ENCODE measurements around the gene CLDN8. TPM values are rescaled to one million over a fixed set of nuclear protein-coding genes. Genes with fewer than 3 reads are reported as not detected.

Gene CLDN8
- total RNA-seq, result not detected

DNA sequence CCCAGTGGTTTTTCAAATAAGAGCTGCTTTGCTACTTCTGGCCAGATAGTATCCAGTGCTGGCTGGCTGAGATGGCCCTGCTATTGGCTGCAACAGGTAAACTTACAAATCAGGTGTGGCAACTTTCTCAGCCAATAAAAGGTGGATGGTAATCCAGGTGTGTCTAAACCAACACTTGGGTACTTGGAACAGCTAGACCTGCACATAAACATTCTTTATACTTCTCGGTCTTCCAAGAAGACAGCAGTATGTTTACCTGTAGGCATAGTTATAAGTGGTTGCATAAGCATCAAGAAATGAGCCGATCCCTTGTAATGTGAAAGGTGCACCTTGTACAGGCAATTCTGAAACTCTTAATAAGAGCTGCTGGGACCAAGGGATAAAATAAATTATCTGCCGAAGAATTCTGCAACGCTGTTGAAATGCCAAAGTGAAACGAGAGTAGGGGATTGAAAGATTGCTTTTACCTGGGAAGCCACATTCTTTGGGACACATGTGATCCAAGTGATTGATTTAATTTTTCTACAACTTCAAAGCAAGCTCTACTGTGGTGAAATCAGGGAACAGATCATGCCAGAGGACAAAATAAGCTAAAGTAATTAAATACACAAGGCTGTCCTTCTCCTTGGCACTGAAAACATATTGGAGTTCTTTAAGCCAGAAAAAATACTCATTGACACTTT, at the start of gene CLDN8:
Gene CLDN8 (minus strand): TSS at position 57 of the 683 bp plus-strand sequence. CDS start 172 bp downstream, outside the sequence.
- Mint-ChIP-seq H3K4me3 (no peak within 1 kb of the TSS), H3K4me1 (ENCODE audit: low read depth) (no peaks in the 10 kb centered on the region), H3K36me3 (ENCODE audit: insufficient read depth) (no peaks in the 10 kb centered on the region), H3K27me3 (ENCODE audit: low read depth) (no peaks in the 10 kb centered on the region), H3K9me3 (no peaks in the 10 kb centered on the region)
- no peak for DNase-seq
- ATAC-seq, result no peak

GRCh38 chr21:30257773-30258172, 41.9 kb upstream of the CLDN8 start:
- no peak for ATAC-seq
- Mint-ChIP-seq H3K36me3 (ENCODE audit: insufficient read depth) (no peaks in the 10 kb centered on the region), H3K9me3 (peaks cover 11% of the 10 kb centered on the region), H3K27me3 (ENCODE audit: low read depth) (no peaks in the 10 kb centered on the region), H3K4me3 (no peak overlapping the region), H3K4me1 (ENCODE audit: low read depth) (no peaks in the 10 kb centered on the region)
- no peak for DNase-seq

DNA sequence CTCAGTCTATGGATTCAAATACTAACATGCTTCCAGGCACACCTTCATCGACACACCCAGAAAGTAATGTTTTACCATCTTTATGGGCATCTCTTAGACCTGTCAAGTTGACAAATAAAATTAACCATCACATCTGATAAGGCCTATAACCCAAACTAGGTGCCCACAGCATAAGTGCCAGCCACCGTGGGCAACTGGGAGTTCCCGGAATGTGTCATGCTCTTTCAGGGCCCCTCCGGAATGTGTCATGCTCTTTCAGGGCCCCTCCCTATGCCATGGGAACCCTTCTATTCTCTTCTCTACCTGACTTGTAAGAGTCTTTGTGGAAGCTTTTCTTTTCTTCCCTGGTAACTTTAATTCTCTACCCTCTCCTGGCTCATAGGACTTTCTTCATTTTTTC, 40.2 kb upstream of the CLDN8 start:
- no peak for ATAC-seq
- no peaks in the 10 kb centered on the region for H3K4me1 Mint-ChIP-seq (ENCODE audit: low read depth)
- peaks cover 11% of the 10 kb centered on the region for H3K9me3 Mint-ChIP-seq
- no peak overlapping the region for H3K4me3 Mint-ChIP-seq
- no peaks in the 10 kb centered on the region for H3K36me3 Mint-ChIP-seq (ENCODE audit: insufficient read depth)
- no peaks in the 10 kb centered on the region for H3K27me3 Mint-ChIP-seq (ENCODE audit: low read depth)
- no peak for DNase-seq

- DNase-seq (no peak), ATAC-seq (no peak)
- Mint-ChIP-seq H3K36me3 (ENCODE audit: insufficient read depth) (no peaks in the 10 kb centered on the region), H3K9me3 (peaks cover 11% of the 10 kb centered on the region), H3K4me1 (ENCODE audit: low read depth) (no peaks in the 10 kb centered on the region), H3K27me3 (ENCODE audit: low read depth) (no peaks in the 10 kb centered on the region), H3K4me3 (no peak overlapping the region)
These were observed 39.8 kb upstream of the CLDN8 start for GRCh38 chr21:30255679-30256078.

- ATAC-seq, result no peak
- Mint-ChIP-seq H3K27me3 (ENCODE audit: low read depth) (no peaks in the 10 kb centered on the region), H3K4me1 (ENCODE audit: low read depth) (no peaks in the 10 kb centered on the region)
These were observed 35.9 kb upstream of the CLDN8 start for GRCh38 chr21:30251781-30252180.

DNA sequence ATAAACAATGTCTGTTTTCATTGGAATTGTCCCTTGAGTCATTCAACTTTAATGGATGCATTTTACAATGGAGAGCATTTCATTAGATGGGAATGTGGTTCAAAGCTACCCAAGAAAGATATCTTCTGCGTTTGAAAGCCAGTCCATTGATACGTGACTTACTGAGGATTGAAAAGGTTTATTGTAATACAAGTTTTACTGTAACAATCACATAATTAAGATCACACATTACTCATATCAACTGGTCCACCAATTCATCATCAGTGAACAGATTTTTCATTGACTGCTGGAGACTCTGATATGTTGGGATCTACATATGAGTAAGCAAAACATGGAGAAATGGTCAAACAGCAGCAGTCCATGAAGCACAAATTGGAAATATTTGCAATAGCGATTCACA, 34.0 kb upstream of the CLDN8 start:
- DNase-seq (no peak), ATAC-seq (no peak)
- no peaks in the 10 kb centered on the region for H3K36me3 Mint-ChIP-seq (ENCODE audit: insufficient read depth)
- no peak overlapping the region for H3K4me3 Mint-ChIP-seq
- no peaks in the 10 kb centered on the region for H3K27me3 Mint-ChIP-seq (ENCODE audit: low read depth)
- peaks cover 12% of the 10 kb centered on the region for H3K9me3 Mint-ChIP-seq
- H3K4me1 Mint-ChIP-seq (ENCODE audit: low read depth), result no peaks in the 10 kb centered on the region

More at GRCh38 chr21:30251781-30252180, 35.9 kb upstream of the CLDN8 start:
- DNase-seq, result no peak
- Mint-ChIP-seq H3K9me3 (peaks cover 12% of the 10 kb centered on the region), H3K36me3 (ENCODE audit: insufficient read depth) (no peaks in the 10 kb centered on the region), H3K4me3 (no peak overlapping the region)

- no peak for DNase-seq
These were observed 32.9 kb upstream of the CLDN8 start for GRCh38 chr21:30248844-30249243.

GRCh38 chr21:30245061-30245460, 29.2 kb upstream of the CLDN8 start:
- no peaks in the 10 kb centered on the region for H3K36me3 Mint-ChIP-seq (ENCODE audit: insufficient read depth)
- peaks cover 2% of the 10 kb centered on the region for H3K9me3 Mint-ChIP-seq
- ATAC-seq, result no peak

More at GRCh38 chr21:30248844-30249243, 32.9 kb upstream of the CLDN8 start:
- Mint-ChIP-seq H3K27me3 (ENCODE audit: low read depth) (no peaks in the 10 kb centered on the region), H3K9me3 (peaks cover 12% of the 10 kb centered on the region), H3K4me3 (no peak overlapping the region), H3K36me3 (ENCODE audit: insufficient read depth) (no peaks in the 10 kb centered on the region), H3K4me1 (ENCODE audit: low read depth) (no peaks in the 10 kb centered on the region)
- ATAC-seq, result no peak

GRCh38 chr21:30243691-30244090, 27.8 kb upstream of the CLDN8 start:
- H3K36me3 Mint-ChIP-seq (ENCODE audit: insufficient read depth), result no peaks in the 10 kb centered on the region
- no peaks in the 10 kb centered on the region for H3K27me3 Mint-ChIP-seq (ENCODE audit: low read depth)
- no peaks in the 10 kb centered on the region for H3K4me1 Mint-ChIP-seq (ENCODE audit: low read depth)
- no peak for DNase-seq
- no peak for ATAC-seq
- no peak overlapping the region for H3K4me3 Mint-ChIP-seq
- H3K9me3 Mint-ChIP-seq, result no peaks in the 10 kb centered on the region

More at GRCh38 chr21:30245061-30245460, 29.2 kb upstream of the CLDN8 start:
- Mint-ChIP-seq H3K27me3 (ENCODE audit: low read depth) (no peaks in the 10 kb centered on the region), H3K4me1 (ENCODE audit: low read depth) (no peaks in the 10 kb centered on the region), H3K4me3 (no peak overlapping the region)
- DNase-seq, result no peak

- DNase-seq (no peak), ATAC-seq (no peak)
- Mint-ChIP-seq H3K4me3 (no peak overlapping the region), H3K27me3 (ENCODE audit: low read depth) (no peaks in the 10 kb centered on the region), H3K36me3 (ENCODE audit: insufficient read depth) (no peaks in the 10 kb centered on the region), H3K4me1 (ENCODE audit: low read depth) (no peaks in the 10 kb centered on the region), H3K9me3 (no peaks in the 10 kb centered on the region)
These were observed 24.8 kb upstream of the CLDN8 start for GRCh38 chr21:30240661-30241060.

- Mint-ChIP-seq H3K9me3 (no peaks in the 10 kb centered on the region), H3K4me1 (ENCODE audit: low read depth) (no peaks in the 10 kb centered on the region), H3K36me3 (ENCODE audit: insufficient read depth) (no peaks in the 10 kb centered on the region), H3K27me3 (ENCODE audit: low read depth) (no peaks in the 10 kb centered on the region), H3K4me3 (no peak overlapping the region)
- ATAC-seq (no peak), DNase-seq (no peak)
These were observed 22.3 kb upstream of the CLDN8 start for GRCh38 chr21:30238168-30238567.

DNA sequence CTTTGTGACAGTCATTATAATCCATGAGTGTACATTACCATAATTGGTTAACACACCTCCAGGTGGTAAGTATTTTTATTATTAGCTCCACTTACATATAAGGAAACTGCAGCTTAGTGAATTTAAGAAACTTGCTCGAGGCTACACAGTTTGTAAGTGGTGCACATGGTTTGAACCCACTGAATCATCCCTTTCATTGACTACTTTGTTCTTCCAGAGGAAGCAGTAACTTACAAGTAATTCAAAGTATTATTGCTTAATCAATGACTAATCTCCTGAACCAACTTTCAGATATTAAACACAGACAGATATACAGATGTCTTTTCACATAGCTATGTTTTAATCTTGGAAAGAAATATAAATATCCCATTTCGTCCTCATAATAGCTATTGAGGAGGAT, 18.7 kb upstream of the CLDN8 start:
- Mint-ChIP-seq H3K36me3 (ENCODE audit: insufficient read depth) (no peaks in the 10 kb centered on the region), H3K9me3 (no peaks in the 10 kb centered on the region), H3K4me1 (ENCODE audit: low read depth) (no peaks in the 10 kb centered on the region), H3K27me3 (ENCODE audit: low read depth) (no peaks in the 10 kb centered on the region), H3K4me3 (no peak overlapping the region)
- DNase-seq, result no peak
- ATAC-seq, result no peak

- no peaks in the 10 kb centered on the region for H3K9me3 Mint-ChIP-seq
- no peaks in the 10 kb centered on the region for H3K4me1 Mint-ChIP-seq (ENCODE audit: low read depth)
- H3K4me3 Mint-ChIP-seq, result no peak overlapping the region
- DNase-seq (no peak), ATAC-seq (no peak)
- H3K27me3 Mint-ChIP-seq (ENCODE audit: low read depth), result no peaks in the 10 kb centered on the region
- no peaks in the 10 kb centered on the region for H3K36me3 Mint-ChIP-seq (ENCODE audit: insufficient read depth)
These were observed 18.2 kb upstream of the CLDN8 start for GRCh38 chr21:30234050-30234449.

GRCh38 chr21:30233228-30234020, 17.5 kb upstream of the CLDN8 start:
- Mint-ChIP-seq H3K4me3 (no peak overlapping the region), H3K27me3 (ENCODE audit: low read depth) (no peaks in the 10 kb centered on the region), H3K36me3 (ENCODE audit: insufficient read depth) (no peaks in the 10 kb centered on the region), H3K4me1 (ENCODE audit: low read depth) (no peaks in the 10 kb centered on the region), H3K9me3 (no peaks in the 10 kb centered on the region)
- no peak for DNase-seq
- ATAC-seq, result no peak

DNA sequence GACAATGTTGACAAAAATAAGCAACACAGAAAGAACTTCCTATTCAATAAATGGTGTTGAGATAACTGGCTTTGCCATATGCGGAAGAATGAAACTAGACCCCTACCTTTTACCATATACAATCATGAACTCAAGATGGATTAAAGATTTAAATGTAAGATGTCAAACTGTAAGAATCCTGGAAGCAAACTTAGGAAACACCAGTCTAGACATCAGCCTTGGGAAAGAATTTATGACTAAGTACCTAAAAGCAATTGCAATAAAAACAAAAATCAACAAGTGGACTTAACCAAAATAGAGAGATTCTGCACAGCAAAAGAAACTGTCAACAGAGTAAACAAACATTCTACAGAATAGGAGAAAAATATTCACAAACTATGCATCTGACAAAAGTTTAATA, 16.1 kb upstream of the CLDN8 start:
- no peak overlapping the region for H3K4me3 Mint-ChIP-seq
- ATAC-seq, result no peak

More for the DNA sequence above, 16.1 kb upstream of the CLDN8 start:
- no peaks in the 10 kb centered on the region for H3K36me3 Mint-ChIP-seq (ENCODE audit: insufficient read depth)
- H3K27me3 Mint-ChIP-seq (ENCODE audit: low read depth), result no peaks in the 10 kb centered on the region
- no peak for DNase-seq
- no peaks in the 10 kb centered on the region for H3K4me1 Mint-ChIP-seq (ENCODE audit: low read depth)
- no peaks in the 10 kb centered on the region for H3K9me3 Mint-ChIP-seq

All from activated T-cell treated with anti-CD3 and anti-CD28 coated beads, Interleukin-2, amount 50 U/mL, for 4 hours (primary cell).